SU-DHL-6 (cell line): ENCODE results near the gene GMCL1.

Source experiments
- EZH2phosphoT487 ChIP-seq: fragments of 200-600 bp; sonication (generic), shearing (Covaris generic); conservative IDR thresholded peaks from 2 replicates; pipeline ENCODE4 v1.6.1; 2018; ENCODE audit warnings: mild to moderate bottlenecking, antibody characterized with exemption, low read length, moderate library complexity, mixed read lengths
- TF ChIP-seq, protein P1 (sequence below): fragments of 200-600 bp; sonication (generic); IDR thresholded peaks from one replicate; pipeline ENCODE4 v1.5.1; 2017; ENCODE audit warnings: antibody characterized with exemption, mild to moderate bottlenecking, low read length, moderate library complexity; ENCODE audit not compliant: insufficient read depth, poor library complexity, severe bottlenecking

DNA sequence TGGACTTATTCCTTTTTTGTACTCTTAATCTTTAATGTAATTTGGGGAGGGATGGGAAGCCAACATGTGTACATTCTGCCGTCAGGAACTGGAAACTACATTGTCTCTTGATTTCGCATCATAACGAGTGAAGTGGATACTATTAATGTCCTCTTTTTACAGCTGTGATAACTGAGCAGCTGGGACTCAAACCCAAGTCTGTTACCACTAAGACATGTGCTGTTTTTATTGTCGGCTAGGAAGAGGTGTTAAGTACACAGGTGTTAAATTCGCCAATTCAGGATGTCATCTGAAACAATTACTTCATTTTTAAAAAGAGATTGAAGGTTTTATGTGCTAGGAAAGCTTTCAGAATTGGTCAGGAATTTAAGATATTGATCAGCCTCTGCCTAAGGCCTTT is 6.9 kb downstream of the GMCL1 start:
- TF ChIP-seq, protein P1, sequence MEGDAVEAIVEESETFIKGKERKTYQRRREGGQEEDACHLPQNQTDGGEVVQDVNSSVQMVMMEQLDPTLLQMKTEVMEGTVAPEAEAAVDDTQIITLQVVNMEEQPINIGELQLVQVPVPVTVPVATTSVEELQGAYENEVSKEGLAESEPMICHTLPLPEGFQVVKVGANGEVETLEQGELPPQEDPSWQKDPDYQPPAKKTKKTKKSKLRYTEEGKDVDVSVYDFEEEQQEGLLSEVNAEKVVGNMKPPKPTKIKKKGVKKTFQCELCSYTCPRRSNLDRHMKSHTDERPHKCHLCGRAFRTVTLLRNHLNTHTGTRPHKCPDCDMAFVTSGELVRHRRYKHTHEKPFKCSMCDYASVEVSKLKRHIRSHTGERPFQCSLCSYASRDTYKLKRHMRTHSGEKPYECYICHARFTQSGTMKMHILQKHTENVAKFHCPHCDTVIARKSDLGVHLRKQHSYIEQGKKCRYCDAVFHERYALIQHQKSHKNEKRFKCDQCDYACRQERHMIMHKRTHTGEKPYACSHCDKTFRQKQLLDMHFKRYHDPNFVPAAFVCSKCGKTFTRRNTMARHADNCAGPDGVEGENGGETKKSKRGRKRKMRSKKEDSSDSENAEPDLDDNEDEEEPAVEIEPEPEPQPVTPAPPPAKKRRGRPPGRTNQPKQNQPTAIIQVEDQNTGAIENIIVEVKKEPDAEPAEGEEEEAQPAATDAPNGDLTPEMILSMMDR: no peak
- TF ChIP-seq EZH2phosphoT487: no peak
